ENCODE data around the gene GRIN2C. TPM values are rescaled to one million over a fixed set of nuclear protein-coding genes. Genes with fewer than 3 reads are reported as not detected.

The GRIN2C gene
- total RNA-seq, 1 experiment from 2014 or later: 0.44 TPM

DNA sequence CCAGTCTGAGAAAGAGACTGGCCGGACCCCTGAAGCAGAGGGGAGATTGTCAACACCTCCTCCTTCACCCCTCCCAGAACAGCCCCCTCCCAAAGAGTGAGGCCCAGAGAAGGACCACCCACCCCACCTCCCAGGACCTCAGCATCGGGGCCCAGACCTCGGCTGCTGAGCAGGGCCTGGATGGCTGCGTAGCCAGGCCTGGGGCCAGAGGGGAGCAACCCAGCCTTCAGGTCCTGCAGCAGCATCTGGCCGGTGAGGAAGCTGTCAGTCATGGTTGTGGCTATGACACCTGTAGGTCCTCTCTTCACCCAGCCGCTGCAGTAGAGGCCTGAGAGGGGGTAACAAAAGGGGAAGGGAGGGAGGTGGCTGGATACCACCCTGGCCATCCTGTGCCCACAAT, 3.2 kb upstream of the GRIN2C start:
- Mint-ChIP-seq H3K9me3 (no peaks in the 10 kb centered on the region), H3K4me1 (peaks cover 14 to 18% of the 10 kb centered on the region in 2 experiments), H3K27ac (no peak overlapping the region), H3K4me3 (no peak overlapping the region), H3K27me3 (ENCODE audit: low read depth) (peaks cover 42% of the 10 kb centered on the region), H3K36me3 (ENCODE audit: insufficient read depth in 1 of 3, low read depth in 3 of 3) (peaks cover 3 to 16% (median 15%) of the 10 kb centered on the region in 3 experiments; a peak in 4 of 7 replicates)
- WGBS (ENCODE audit: extremely low coverage, insufficient read length, low lambda C conversion rate): no CpG with 5 or more reads among the region's 6 CpGs
- no peak overlapping the region for H2BK5ac ChIP-seq (ENCODE audit: insufficient read length, low read length)
- H3K23ac ChIP-seq (ENCODE audit: insufficient read length, low read depth, low read length): no peak overlapping the region
- no peak for DNase-seq
- no peak overlapping the region for H3K9ac ChIP-seq (ENCODE audit: extremely low read depth, insufficient read length, low read length)
- H4K91ac ChIP-seq (ENCODE audit: insufficient read length, low read depth, low read length): no peak overlapping the region
- no peak overlapping the region for H4K8ac ChIP-seq (replicated peaks; ENCODE audit: insufficient read length, low read depth, low read length)
- no peak overlapping the region for H2BK20ac ChIP-seq (ENCODE audit: low read depth, low read length, poor library complexity, severe bottlenecking)
- no peaks in the 10 kb centered on the region for H3K9me3 ChIP-seq (ENCODE audit: control insufficient read depth, low read depth, low read length)
- peaks cover 13% of the 10 kb centered on the region for H3K23me2 ChIP-seq (ENCODE audit: insufficient read length, low read depth, low read length, poor library complexity, severe bottlenecking)
- 0 out of 2 replicates have a peak, but pooled peaks cover 2% of the 10 kb centered on the region for H3K4me1 ChIP-seq (ENCODE audit: insufficient read depth, low read length)
- no peak overlapping the region for H3K27ac ChIP-seq (ENCODE audit: insufficient read length, low read depth, low read length)
- no peak overlapping the region for H2AFZ ChIP-seq (ENCODE audit: low read length)
- no peak overlapping the region for H2AK5ac ChIP-seq (ENCODE audit: insufficient read length, low read length)
- no peaks in the 10 kb centered on the region for H3K79me2 ChIP-seq (ENCODE audit: insufficient read depth, low read length)
- H3T11ph ChIP-seq (ENCODE audit: low read length): no peak overlapping the region
- H3K79me1 ChIP-seq (ENCODE audit: insufficient read depth, low read depth, low read length, poor library complexity, severe bottlenecking): no peaks in the 10 kb centered on the region
- H3K4me2 ChIP-seq (ENCODE audit: insufficient read depth, insufficient read length, low read length): no peak overlapping the region
- H4K5ac ChIP-seq (ENCODE audit: insufficient read length, low read depth, low read length): no peak overlapping the region
- H3K56ac ChIP-seq (ENCODE audit: insufficient read length, low read depth, low read length): no peak overlapping the region
- no peak overlapping the region for H2BK12ac ChIP-seq (ENCODE audit: insufficient read length, low read depth, low read length)
- no peak overlapping the region for H2BK120ac ChIP-seq (ENCODE audit: low read depth, low read length, poor library complexity, severe bottlenecking)
- H2BK15ac ChIP-seq (ENCODE audit: low read depth, low read length): no peak overlapping the region
- H4K20me1 ChIP-seq (ENCODE audit: control insufficient read depth, insufficient read depth, insufficient read length): no peaks in the 10 kb centered on the region
- H3K18ac ChIP-seq (ENCODE audit: insufficient read length, low read depth, low read length): no peak overlapping the region
- H3K14ac ChIP-seq (ENCODE audit: insufficient read depth, low read length): no peak overlapping the region
- TF ChIP-seq CTCF (conservative IDR thresholded peaks at IDR 0.05): no peak
- peaks cover 30% of the 10 kb centered on the region for H3K27me3 ChIP-seq (ENCODE audit: insufficient read depth, low read length)
- H3K4ac ChIP-seq (ENCODE audit: low read depth, low read length): no peak overlapping the region

All from H9 (cell line).